Thoracic aorta (tissue), 2 donors: ENCODE results near the gene UNC50. TPM values are rescaled to one million over a fixed set of nuclear protein-coding genes. Genes with fewer than 3 reads are reported as not detected.

Experiments
- ATAC-seq: fragments of 150-250 bp; one replicate; pipeline ENCODE4 v1.8.0; 2017; ENCODE audit warnings: low read depth; ENCODE audit not compliant: insufficient number of reproducible peaks, low FRiP score
- DNase-seq: peaks from one replicate; pipeline ENCODE4 v3.0.0-alpha.2; 2020; ENCODE audit warnings: low spot score
- H3K27ac ChIP-seq, 2 donors: fragments of 200-600 bp; sonication (generic); 1 replicate in 1 of 2; 2 replicates in 1 of 2; pipeline ENCODE4 v1.5.1; 2016; ENCODE audit warnings: mild to moderate bottlenecking in 2 of 2, moderate library complexity in 2 of 2
- H3K27me3 ChIP-seq: fragments of 200-600 bp; sonication (generic); replicated peaks from 2 replicates; pipeline ENCODE4 v1.6.0; 2016; ENCODE audit warnings: mild to moderate bottlenecking; ENCODE audit not compliant: insufficient read depth
- H3K36me3 ChIP-seq: fragments of 200-600 bp; sonication (generic); one replicate; pipeline ENCODE4 v1.5.1; 2016
- H3K4me1 ChIP-seq, 2 donors: fragments of 200-600 bp; sonication (generic); 1 replicate in 1 of 2; 2 replicates in 1 of 2; pipeline versions ENCODE4 v1.5.1 to v1.6.0; 2016; ENCODE audit warnings: low read depth in 2 of 2, mild to moderate bottlenecking in 1 of 2; ENCODE audit not compliant: control insufficient read depth in 1 of 2
- H3K4me3 ChIP-seq: fragments of 200-600 bp; sonication (generic); 2 replicates; pipeline ENCODE4 v1.5.1; 2016; ENCODE audit warnings: mild to moderate bottlenecking
- H3K9me3 ChIP-seq: fragments of 200-600 bp; sonication (generic); 2 replicates; pipeline ENCODE4 v1.5.1; 2016
- total RNA-seq, 2 donors: library from RNA; depleted of rRNA; stranded (reverse); fragments of >200 nt; gene quantifications; one replicate each; pipeline versions ENCODE4 v1.1.0 to v1.2.3, GENCODE V29; 2016
- TF ChIP-seq, protein P1 (sequence below): fragments of 200-600 bp; sonication (generic); IDR thresholded peaks from one replicate; pipeline ENCODE4 v1.5.1; 2019; ENCODE audit warnings: antibody characterized with exemption

The UNC50 gene
- total RNA-seq, 2 donors from 2014 or later = 32.6 to 38.2 TPM

DNA sequence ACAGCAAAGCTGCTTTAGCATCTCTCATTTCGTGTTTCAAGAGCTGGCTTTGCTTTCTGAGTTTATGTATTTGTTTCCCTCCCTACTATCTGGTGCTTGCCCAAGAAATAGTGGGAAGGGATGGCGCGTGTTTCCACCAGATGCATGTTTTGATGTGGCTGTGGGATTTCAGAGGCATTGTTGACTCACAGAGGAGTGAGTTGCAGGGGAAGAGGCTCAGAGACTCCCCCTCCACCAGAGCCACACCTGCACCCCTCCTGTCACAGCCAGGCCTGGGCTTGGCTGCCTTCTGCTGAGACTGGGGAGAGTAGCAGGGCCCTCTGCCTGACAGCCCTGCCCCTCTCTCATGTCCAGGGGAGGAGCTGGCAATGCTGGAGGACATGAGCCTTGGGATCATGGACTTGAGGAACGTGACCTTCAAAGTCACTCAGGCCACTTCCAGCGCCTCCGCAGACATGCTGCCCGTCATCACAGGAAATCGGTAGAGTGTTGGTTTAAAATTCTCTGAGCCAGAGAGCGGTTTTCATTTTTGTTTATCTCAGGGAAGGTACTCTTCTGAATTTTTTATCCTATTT is 43.0 kb upstream of the UNC50 start:
- TF ChIP-seq, protein P1, sequence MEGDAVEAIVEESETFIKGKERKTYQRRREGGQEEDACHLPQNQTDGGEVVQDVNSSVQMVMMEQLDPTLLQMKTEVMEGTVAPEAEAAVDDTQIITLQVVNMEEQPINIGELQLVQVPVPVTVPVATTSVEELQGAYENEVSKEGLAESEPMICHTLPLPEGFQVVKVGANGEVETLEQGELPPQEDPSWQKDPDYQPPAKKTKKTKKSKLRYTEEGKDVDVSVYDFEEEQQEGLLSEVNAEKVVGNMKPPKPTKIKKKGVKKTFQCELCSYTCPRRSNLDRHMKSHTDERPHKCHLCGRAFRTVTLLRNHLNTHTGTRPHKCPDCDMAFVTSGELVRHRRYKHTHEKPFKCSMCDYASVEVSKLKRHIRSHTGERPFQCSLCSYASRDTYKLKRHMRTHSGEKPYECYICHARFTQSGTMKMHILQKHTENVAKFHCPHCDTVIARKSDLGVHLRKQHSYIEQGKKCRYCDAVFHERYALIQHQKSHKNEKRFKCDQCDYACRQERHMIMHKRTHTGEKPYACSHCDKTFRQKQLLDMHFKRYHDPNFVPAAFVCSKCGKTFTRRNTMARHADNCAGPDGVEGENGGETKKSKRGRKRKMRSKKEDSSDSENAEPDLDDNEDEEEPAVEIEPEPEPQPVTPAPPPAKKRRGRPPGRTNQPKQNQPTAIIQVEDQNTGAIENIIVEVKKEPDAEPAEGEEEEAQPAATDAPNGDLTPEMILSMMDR = no peak
- ATAC-seq (no peak), DNase-seq (no peak)
- Histone ChIP-seq H3K4me1 (peaks cover 9 to 27% of the 10 kb centered on the region in 2 donors), H3K4me3 (no peak overlapping the region), H3K27ac (no peak overlapping the region), H3K36me3 (peaks cover 17% of the 10 kb centered on the region), H3K27me3 (no peaks in the 10 kb centered on the region), H3K9me3 (no peaks in the 10 kb centered on the region)

DNA sequence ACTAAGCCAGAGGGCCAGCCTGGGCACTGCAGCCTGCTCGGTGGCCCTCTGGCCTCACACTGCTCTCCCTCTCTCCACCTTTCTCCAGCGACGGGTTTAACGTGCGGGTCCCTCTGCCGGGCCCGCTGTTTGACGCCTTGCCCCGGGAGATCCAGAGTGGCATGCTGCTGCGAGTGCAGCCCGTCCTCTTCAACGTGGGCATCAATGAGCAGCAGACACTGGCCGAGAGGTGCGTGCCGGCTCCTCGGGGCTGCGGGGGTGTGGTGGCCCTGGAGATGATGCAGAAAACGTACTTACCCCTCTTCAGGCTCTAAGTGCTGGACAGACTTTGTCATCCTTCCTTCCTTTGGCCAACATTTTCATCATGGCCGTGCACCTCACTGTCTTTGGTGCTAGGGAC is 42.4 kb upstream of the UNC50 start:
- Histone ChIP-seq H3K27ac (no peak overlapping the region), H3K36me3 (peaks cover 17% of the 10 kb centered on the region), H3K27me3 (no peaks in the 10 kb centered on the region), H3K9me3 (no peaks in the 10 kb centered on the region), H3K4me3 (no peak overlapping the region), H3K4me1 (peaks cover 9 to 22% of the 10 kb centered on the region in 2 donors)
- ATAC-seq (no peak), DNase-seq (no peak)
- TF ChIP-seq, protein P1 = no peak

DNA sequence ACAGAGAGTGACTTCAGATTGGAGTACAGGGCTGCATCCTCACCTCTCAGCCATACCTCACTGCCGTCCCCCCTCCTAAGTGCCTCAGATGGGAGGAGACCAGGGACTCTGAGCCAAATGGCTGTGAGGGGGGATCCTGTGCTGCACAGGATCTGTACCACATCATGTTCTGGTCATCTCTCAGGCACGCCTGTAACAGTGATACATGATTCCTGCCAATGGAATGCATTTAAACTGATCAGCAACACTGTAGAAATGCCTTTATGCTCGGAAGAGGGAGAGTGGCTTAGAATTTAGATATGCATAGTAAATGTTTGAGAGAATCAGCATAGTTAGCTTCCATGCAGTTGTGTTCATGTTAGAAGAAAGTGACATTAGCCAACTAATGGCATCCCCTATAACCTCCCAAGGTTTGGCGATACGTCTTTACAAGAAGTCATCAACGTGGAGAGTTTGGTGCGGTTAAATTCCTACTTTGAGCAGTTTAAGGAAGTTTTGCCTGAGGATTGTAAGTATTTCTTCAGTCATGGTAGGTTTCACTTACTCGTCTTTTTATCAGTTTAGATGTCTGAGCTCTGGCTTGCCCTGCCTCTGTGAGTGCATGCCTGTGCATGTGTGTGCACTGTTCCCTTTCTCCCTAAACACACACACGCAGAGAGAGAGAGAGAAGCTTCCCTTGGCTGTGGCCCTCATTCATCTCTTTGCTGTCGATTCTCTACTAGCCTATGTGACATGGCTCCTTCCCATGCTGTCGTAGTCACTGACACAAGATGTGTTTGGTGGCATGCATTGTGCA is 40.0 kb upstream of the UNC50 start:
- ATAC-seq (no peak), DNase-seq (no peak)
- H3K36me3 ChIP-seq = peaks cover 21% of the 10 kb centered on the region
- no peaks in the 10 kb centered on the region for H3K27me3 ChIP-seq
- no peaks in the 10 kb centered on the region for H3K4me1 ChIP-seq
- H3K27ac ChIP-seq = no peak overlapping the region
- no peak overlapping the region for H3K4me3 ChIP-seq
- no peaks in the 10 kb centered on the region for H3K9me3 ChIP-seq
- TF ChIP-seq, protein P1 = no peak

DNA sequence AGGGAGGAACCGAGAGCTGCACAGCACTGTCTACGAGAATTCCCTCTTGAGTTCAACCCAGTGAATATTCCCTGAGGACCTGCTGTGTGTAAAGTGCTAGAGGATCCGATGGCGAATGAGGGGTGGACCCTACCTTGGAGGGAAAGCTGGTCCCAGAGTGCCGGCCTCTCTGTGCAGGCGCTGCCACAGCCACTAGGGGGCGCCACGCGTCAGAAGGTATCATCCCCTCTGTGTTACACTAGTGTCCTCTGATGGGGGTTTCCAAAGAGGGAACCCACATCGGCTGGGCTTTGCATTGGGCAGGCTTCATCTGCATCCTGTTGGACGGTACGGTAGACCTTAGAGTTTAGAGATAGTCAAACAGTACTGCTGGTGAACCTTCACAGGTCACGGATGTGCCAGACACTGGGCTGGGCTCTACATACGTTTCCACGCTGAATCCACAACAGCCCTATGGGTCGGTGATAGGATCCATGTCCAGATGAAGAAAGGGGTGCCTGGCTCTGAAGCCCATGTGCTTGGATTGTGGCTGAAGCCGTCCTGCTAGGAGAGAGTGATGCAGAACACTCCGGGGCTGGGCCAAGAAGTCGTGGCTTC is 39.1 kb upstream of the UNC50 start:
- no peak for DNase-seq

DNA sequence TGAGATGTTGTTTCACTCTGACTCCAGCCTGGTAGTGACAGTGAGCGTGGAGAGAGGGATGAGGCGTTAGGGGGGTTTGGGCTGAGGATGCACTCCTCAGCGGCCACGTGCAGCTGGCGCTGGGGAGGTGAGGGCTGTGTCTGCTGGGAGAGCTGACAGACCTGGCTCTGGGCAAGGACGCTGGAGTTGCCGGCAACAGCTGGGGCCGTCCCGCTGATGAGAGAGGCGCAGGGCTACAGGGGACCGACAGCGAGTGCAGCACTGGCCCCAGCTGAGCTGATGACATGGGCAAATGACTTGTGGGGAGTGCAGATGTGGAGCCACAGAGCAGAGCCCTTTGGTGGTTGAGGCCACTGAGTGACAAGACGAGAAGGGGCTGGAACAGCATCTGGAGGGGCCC is 38.5 kb upstream of the UNC50 start:
- TF ChIP-seq, protein P1 = no peak
- Histone ChIP-seq H3K36me3 (peaks cover 27% of the 10 kb centered on the region), H3K27me3 (no peaks in the 10 kb centered on the region), H3K4me1 (no peaks in the 10 kb centered on the region), H3K9me3 (no peaks in the 10 kb centered on the region), H3K4me3 (no peak overlapping the region), H3K27ac (no peak overlapping the region)
- DNase-seq (no peak), ATAC-seq (no peak)

More for the DNA sequence above, 39.1 kb upstream of the UNC50 start:
- Histone ChIP-seq H3K36me3 (peaks cover 24% of the 10 kb centered on the region), H3K27ac (no peak overlapping the region), H3K27me3 (no peaks in the 10 kb centered on the region), H3K4me3 (no peak overlapping the region), H3K4me1 (no peaks in the 10 kb centered on the region), H3K9me3 (no peaks in the 10 kb centered on the region)
- TF ChIP-seq, protein P1 = peak; percentile 70
- ATAC-seq = no peak
